ENCODE measurements around the gene DYRK3. TPM values are rescaled to one million over a fixed set of nuclear protein-coding genes. Genes with fewer than 3 reads are reported as not detected.

DYRK3 gene
- total and polyA plus RNA-seq, 2 of the 13 experiments (the other 11 are each of a cell fraction or from before 2014, with no cell fraction given) = 0.48 to 2.8 TPM

- TF ChIP-seq HOXA9 (CRISPR knock-in tag; IDR thresholded peaks at IDR 0.05; ENCODE audit: borderline replicate concordance) (no peak), ZNF333 (CRISPR knock-in tag; IDR thresholded peaks at IDR 0.05; ENCODE audit: borderline replicate concordance) (no peak; the same call in 1 of the 2 replicates), ZBTB20 (CRISPR knock-in tag; IDR thresholded peaks at IDR 0.05; ENCODE audit: borderline replicate concordance, low read depth) (no peak), ZBTB1 (CRISPR knock-in tag; IDR thresholded peaks at IDR 0.05; ENCODE audit: borderline replicate concordance) (no peak), ZNF256 (CRISPR knock-in tag; conservative IDR thresholded peaks at IDR 0.05) (no peak), PHF20 (CRISPR knock-in tag; IDR thresholded peaks at IDR 0.05) (peak; percentile 37; the same call in 1 of the 2 replicates), ZUFSP (CRISPR knock-in tag; IDR thresholded peaks at IDR 0.05; ENCODE audit: borderline replicate concordance) (no peak), E2F1 (CRISPR knock-in tag; IDR thresholded peaks at IDR 0.05) (no peak), ZBTB33 (CRISPR knock-in tag; IDR thresholded peaks at IDR 0.05) (no peak), ZNF180 (CRISPR knock-in tag; IDR thresholded peaks at IDR 0.05; ENCODE audit: borderline replicate concordance, low read depth) (no peak), TEAD3 (CRISPR knock-in tag; optimal IDR thresholded peaks at IDR 0.05; ENCODE audit: borderline replicate concordance) (peak; percentile 59), ONECUT2 (CRISPR knock-in tag; IDR thresholded peaks at IDR 0.05) (no peak), ADNP (CRISPR knock-in tag; IDR thresholded peaks at IDR 0.05) (no peak)
Observed at GRCh38 chr1:206685769-206686477, 50.6 kb downstream of the DYRK3 start (continued).
